ENCODE data around the gene YDJC.
"Not testable (repeated sequence)": the region's sequence is repeated elsewhere in the genome, so short reads cannot be mapped to it uniquely, and the experiment has no call there.

YDJC gene

DNA sequence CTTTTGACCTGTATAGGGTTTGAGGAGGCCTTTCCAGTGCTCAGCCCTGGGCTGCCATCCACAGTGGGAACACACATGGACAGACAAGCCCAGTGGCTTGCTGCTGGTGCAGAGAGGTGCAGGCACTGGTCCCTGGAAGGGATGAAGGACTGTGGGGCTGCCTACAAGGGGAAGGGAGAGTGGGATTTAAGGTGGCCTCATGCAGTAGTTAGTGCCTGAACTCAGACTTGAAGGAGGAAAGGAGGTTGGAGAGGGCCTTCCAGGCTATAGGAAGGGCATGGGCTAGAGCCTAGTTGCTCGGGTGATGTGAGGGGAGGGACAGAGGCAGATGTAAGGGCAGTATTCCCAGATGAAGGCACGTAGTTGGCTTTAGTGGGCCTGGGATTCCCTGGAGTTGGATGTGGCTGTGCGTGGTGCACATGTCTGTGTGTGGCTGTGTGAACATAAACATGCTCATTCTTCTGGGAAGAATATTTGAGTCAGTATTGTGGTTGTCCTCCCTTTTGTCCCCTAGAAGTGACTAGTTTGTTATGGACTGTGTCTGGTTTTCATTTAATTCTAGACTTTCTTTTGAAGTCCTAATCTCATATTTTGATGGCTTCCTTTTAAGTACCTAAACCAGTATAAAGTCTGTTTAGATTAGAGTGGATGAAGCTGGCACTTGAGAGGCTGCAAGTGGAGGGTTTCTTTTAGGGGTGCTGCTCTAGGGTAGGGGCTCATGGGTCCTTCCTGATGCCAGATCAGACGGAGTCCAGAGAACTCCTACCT lies 18.4 kb downstream of the YDJC start:
- TF ChIP-seq, protein P1, sequence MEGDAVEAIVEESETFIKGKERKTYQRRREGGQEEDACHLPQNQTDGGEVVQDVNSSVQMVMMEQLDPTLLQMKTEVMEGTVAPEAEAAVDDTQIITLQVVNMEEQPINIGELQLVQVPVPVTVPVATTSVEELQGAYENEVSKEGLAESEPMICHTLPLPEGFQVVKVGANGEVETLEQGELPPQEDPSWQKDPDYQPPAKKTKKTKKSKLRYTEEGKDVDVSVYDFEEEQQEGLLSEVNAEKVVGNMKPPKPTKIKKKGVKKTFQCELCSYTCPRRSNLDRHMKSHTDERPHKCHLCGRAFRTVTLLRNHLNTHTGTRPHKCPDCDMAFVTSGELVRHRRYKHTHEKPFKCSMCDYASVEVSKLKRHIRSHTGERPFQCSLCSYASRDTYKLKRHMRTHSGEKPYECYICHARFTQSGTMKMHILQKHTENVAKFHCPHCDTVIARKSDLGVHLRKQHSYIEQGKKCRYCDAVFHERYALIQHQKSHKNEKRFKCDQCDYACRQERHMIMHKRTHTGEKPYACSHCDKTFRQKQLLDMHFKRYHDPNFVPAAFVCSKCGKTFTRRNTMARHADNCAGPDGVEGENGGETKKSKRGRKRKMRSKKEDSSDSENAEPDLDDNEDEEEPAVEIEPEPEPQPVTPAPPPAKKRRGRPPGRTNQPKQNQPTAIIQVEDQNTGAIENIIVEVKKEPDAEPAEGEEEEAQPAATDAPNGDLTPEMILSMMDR (conservative IDR thresholded peaks at IDR 0.05; ENCODE audit: low read length) = no peak
- H3K4me3 ChIP-seq (ENCODE audit: low read length) = no peak overlapping the region
- no peak for DNase-seq (ENCODE audit: low read depth)

DNA sequence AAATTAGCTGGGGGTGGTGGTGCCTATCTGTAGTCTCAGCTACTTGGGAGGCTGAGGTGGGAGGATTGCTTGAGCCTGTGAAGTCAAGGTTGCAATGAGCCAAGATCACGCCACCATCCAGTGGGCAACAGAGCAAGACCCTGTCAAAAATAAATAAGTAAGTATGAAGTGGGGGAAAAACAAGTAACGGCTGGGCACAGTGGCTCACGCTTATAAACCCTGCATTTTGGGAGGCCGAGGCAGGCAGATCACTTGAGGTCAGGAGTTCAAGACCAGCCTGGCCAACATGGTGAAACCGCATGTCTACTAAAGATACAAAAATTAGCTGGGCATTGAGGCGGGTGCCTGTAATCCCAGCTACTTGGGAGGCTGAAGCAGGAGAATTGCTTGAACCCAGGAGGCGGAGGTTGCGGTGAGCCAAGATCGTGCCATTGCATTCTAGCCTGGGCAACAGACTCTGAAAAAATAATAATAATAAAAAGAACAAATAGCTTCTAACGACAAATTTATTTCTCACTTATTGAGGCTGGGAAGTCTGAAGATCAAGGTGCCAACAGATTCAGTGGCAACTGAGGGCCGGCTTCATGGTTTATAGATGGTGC lies 20.2 kb downstream of the YDJC start:
- not testable (repeated sequence) for H3K4me3 ChIP-seq (ENCODE audit: low read length); DNase-seq (ENCODE audit: low read depth)

DNA sequence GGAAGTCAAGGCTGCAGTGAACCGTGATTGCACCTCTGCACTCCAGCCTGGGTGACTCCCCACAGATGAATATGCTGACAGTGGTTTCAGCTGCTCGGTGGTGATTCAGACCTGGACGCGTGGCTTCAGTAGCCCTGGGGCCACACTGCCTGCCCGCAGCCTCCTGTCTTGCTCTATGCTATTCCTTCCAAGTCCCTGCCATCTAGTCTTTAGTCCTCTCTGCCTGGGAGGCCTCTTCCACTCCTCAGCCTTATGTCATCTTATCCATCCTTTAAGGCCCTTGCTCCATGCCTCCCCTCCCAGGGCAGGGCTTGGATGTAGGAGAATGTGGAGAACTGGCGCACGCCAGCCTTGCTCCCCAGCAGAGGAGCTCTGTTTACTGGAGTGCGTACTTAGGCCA lies 23.0 kb downstream of the YDJC start:
- H3K4me3 ChIP-seq (ENCODE audit: low read length) = no peak overlapping the region
- DNase-seq (ENCODE audit: low read depth) = no peak
- TF ChIP-seq, protein P1 (conservative IDR thresholded peaks at IDR 0.05; ENCODE audit: low read length) = no peak

DNA sequence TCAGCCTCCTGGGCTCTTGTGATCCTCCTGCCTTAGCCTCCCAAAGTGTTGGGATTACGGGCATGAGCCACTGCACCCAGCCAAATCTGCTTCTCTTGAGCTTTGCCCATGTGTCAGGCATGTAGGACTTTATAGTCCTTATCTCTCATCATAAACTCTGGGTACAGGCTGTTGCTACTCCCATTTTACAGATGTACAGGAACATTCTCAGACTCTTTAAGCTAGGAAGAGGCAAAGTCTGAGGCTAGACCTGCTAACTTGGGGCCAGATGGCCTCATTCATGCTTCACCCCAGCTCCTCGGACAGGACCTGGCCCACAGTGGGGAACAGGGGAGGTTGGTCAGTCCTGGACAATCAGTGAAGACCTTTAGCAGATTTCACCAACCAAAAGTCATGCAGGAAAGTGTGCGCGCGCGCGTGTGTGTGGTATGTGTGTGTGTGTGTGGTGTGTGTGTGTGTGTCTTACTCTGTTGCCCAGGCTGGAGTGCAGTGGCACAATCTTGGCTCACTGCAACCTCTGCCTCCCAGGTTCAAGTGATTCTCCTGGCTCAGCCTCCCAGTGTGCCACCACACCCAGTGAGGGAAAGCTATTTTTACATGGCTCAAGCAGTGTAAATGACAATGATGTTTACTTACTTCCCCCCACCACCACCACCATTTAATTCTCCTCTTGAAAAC lies 23.8 kb downstream of the YDJC start:
- H3K4me3 ChIP-seq (ENCODE audit: low read length) = no peak overlapping the region
- TF ChIP-seq, protein P1 (conservative IDR thresholded peaks at IDR 0.05; ENCODE audit: low read length) = no peak
- no peak for DNase-seq (ENCODE audit: low read depth)

DNA sequence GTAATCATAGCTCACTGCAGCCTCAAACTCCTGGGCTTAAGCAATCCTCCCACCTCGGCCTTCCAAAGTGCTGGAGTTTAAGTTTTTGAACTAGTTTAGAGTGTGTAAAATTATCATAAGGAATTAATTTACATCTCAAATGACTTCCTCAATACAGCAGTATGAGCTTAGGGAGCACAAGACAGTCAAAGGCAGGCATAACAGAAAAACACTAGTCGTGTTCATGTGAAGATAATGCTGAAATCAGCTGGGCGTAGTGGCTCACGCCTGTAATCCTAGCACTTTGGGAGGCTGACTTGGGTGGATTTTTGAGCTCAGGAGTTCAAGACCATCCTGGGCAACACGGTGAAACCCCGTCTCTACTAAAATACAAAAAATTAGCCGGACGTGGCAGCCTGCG lies 25.8 kb downstream of the YDJC start:
- TF ChIP-seq, protein P1 (conservative IDR thresholded peaks at IDR 0.05; ENCODE audit: low read length) = no peak
- H3K4me3 ChIP-seq (ENCODE audit: low read length) = no peak overlapping the region
- no peak for DNase-seq (ENCODE audit: low read depth)

DNA sequence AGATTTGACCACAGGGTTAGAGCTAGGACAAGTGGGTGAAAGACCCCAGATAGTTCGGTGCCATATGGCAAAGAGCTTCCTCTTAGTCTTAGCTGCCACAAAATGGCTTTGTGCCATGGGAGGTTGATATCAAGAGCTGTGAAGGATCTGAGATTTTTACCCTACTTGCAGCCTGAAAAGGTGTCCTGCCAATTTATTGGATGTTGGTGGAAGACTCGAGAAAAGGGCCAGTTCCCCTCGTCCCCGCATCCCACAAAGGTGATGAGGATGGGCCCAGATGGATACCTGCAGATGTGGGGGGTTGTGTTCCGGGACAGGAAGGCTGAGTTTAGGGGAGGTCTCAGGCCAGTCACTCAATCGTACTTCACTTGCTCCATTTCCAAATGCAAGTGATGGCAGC lies 27.2 kb downstream of the YDJC start:
- no peak for DNase-seq (ENCODE audit: low read depth)
- H3K4me3 ChIP-seq (ENCODE audit: low read length) = no peak overlapping the region
- TF ChIP-seq, protein P1 (conservative IDR thresholded peaks at IDR 0.05; ENCODE audit: low read length) = no peak

DNA sequence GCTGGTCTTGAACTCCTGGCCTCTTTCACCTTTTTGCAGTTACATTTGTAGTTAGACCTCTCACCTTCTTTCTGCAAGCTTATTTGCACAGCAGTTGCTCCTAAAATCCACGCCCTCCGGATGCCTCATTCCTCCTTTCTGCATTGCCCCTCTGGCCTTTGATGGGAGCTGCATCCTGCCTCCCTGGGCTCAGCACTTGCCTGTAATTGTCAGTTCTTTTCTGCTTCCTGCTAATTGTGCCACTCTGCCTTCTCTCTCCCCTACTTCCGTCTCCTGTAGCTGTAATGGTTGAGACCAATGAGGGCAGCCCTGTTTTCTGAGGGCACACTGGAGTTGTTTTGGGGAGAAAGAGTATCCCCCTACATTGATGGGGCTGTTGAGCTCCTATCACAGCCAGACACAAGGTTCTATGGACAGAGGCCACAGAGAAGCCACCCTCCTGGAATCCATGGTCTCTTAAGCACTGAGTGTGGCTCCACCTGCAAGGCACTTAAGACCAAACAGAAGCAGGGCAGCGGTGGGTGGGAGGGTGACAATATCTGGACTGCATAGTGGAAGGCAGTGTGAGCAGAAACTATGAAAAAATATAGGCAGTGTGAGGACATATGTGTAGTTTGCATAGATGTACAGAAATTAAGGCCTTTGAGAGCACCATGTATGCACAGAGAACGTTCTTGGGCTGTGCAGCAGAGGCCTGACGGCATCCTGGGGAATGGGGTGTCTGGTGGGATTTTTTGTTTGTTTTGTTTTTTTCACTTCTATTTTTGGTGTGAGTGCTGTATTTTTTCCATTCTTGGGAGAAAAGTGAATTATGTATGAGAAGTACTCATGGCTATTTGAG lies 30.5 kb downstream of the YDJC start:
- no peak for DNase-seq (ENCODE audit: low read depth)
- TF ChIP-seq, protein P1 (conservative IDR thresholded peaks at IDR 0.05; ENCODE audit: low read length) = no peak

More for the DNA sequence above, 30.5 kb downstream of the YDJC start:
- H3K4me3 ChIP-seq (ENCODE audit: low read length) = no peak overlapping the region
